ENCODE results near the gene UBE2D2.
"Not testable (repeated sequence)": the region's sequence is repeated elsewhere in the genome, so short reads cannot be mapped to it uniquely, and the experiment has no call there.

UBE2D2 gene

DNA sequence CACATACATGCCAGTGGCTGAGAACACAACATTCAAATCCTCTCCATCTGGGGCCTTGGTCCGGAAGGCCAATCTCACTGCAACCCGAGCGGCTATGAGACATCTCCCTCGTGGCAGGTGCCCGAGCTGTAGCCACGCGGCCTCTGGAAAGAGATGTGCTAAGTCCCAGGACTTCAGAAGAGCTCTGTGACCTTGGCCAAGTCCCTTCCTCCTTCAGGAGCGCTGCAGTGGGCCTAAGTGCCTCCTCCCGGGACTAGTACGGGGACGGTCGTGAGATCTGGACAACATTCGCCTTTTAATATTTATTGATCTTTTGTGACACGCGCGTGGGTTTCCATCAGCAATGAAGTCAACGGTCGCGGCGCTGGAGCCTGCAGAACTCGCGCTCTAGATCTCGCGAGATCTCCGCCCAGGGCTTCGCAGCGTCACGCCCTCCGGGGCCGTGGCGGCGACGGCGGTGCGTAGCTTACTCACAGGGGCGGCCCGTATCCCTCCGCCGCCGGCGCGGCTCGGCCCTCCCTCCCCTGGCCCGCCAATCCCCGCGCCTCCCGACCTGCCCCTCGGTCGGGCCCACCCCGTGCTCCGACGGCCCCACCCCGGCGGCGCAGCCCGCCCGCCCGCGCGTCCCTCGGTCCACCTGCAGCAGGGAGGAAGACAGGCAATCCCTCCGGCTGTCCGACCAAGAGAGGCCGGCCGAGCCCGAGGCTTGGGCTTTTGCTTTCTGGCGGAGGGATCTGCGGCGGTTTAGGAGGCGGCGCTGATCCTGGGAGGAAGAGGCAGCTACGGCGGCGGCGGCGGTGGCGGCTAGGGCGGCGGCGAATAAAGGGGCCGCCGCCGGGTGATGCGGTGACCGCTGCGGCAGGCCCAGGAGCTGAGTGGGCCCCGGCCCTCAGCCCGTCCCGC is at the start of gene UBE2D2:
Gene UBE2D2 (plus strand): TSS at position 588 of the 903 bp plus-strand sequence. CDS start 453 bp downstream, outside the sequence.
- peak; percentile 99 for DNase-seq (ENCODE audit: low read depth)
- TF ChIP-seq, protein P1, sequence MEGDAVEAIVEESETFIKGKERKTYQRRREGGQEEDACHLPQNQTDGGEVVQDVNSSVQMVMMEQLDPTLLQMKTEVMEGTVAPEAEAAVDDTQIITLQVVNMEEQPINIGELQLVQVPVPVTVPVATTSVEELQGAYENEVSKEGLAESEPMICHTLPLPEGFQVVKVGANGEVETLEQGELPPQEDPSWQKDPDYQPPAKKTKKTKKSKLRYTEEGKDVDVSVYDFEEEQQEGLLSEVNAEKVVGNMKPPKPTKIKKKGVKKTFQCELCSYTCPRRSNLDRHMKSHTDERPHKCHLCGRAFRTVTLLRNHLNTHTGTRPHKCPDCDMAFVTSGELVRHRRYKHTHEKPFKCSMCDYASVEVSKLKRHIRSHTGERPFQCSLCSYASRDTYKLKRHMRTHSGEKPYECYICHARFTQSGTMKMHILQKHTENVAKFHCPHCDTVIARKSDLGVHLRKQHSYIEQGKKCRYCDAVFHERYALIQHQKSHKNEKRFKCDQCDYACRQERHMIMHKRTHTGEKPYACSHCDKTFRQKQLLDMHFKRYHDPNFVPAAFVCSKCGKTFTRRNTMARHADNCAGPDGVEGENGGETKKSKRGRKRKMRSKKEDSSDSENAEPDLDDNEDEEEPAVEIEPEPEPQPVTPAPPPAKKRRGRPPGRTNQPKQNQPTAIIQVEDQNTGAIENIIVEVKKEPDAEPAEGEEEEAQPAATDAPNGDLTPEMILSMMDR (conservative IDR thresholded peaks at IDR 0.05; ENCODE audit: low read length) = no peak
- peak within 1 kb of the TSS; percentile 83 for H3K4me3 ChIP-seq (ENCODE audit: low read length)

DNA sequence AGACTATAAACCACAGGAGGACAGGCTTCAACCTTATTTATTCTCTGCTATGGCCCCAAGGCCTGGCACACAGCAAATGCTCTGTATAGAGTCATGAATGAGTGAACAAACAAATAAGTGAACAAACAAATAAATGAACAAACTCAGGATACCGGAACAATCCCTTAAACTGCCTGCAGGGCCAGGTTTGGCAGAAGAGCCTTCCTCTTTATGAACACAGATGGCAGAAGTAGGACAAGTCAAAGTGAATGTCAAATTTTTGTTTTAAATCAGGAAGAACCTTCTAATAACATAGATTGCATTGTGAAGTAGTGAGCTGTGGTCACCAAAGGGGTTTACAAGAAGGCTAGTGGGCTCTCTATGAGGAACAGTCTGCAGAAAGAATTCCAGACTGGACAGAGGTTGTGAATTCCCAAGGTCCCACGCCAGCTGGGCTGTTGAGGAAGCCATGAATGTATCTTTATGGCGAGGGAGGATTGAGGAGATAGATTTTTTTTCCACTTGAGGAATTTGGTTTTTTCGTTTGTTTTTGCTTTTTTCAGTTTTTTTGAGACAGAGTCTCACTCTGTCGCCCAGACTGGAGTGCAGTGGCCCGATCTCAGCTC is 48.3 kb upstream of the UBE2D2 start:
- H3K4me3 ChIP-seq (ENCODE audit: low read length) = no peak overlapping the region
- DNase-seq (ENCODE audit: low read depth) = no peak
- TF ChIP-seq, protein P1 (conservative IDR thresholded peaks at IDR 0.05; ENCODE audit: low read length) = 0 out of 2 replicates have a peak, but pooled peaks have one; percentile 4

DNA sequence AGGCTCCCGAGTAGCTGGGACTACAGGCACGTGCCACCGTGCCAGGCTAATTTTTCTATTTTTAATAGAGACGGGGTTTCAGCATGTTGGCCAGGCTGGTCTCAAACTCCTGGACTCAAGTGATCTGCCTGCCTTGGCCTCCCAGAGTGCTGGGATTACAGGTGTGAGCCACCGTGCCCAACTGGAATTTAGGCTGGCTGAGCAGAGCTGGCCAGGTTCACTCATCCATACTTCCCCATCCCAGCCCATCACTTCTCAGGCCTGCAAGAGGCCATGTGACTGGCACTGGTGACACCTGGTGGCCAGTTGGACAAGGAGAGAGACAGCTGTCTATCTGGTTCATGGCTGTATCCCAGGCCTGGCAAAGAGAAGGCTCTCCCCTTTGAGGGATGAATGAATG is 47.7 kb upstream of the UBE2D2 start:
- TF ChIP-seq, protein P1 (conservative IDR thresholded peaks at IDR 0.05; ENCODE audit: low read length) = peak; percentile 79
- not testable (repeated sequence) for H3K4me3 ChIP-seq (ENCODE audit: low read length)
- peak; percentile 77 for DNase-seq (ENCODE audit: low read depth)

DNA sequence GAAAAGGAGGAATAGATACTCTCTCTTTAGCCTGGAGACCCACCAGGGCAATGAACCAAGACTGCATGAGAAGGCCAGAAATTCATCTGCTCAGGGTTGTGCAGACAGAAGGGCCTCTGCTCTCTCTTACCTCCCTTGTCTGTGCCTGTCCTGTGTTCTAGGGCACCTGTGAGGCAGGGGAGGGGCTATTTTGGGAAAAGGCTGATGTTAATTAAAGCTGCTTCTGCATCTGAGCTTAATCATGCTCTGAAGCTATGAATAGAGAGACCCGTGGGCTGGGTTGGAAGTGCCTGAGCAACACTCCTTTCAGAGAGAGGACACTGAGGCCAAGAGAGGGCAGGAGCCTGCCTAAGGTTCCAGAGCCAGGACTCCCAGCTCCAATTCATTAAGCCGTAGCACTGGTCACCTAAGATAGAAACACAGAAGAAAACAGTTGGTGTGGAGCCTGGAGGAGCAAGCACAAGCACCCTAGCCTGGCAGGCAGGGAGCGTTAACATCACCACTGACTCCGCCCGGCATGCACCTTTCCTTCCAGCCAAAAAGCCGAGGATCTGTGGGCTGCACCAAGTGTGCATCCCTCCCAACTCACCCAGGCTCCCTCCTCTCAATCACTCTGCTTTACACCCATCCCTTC is 47.2 kb upstream of the UBE2D2 start:
- no peak for DNase-seq (ENCODE audit: low read depth)
- TF ChIP-seq, protein P1 (conservative IDR thresholded peaks at IDR 0.05; ENCODE audit: low read length) = no peak
- H3K4me3 ChIP-seq (ENCODE audit: low read length) = no peak overlapping the region

DNA sequence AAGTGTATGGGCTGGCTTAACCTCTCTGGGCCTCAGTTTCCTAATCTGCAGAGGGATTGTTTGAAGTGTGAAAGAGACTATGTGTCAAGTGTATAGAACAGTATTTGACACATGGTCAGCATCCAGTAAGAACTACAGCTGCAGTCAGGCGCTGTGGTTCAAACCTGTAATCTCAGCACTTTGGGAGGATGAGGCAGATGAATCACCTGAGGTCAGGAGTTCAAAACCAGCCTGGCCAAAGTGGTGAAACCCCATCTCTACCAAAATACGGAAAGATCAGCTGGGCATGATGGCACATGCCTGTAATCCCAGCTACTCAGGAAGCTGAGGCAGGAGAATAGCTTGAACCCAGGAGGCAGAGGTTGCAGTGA is 46.7 kb upstream of the UBE2D2 start:
- TF ChIP-seq, protein P1 (conservative IDR thresholded peaks at IDR 0.05; ENCODE audit: low read length) = no peak
- no peak for DNase-seq (ENCODE audit: low read depth)
- no peak overlapping the region for H3K4me3 ChIP-seq (ENCODE audit: low read length)

DNA sequence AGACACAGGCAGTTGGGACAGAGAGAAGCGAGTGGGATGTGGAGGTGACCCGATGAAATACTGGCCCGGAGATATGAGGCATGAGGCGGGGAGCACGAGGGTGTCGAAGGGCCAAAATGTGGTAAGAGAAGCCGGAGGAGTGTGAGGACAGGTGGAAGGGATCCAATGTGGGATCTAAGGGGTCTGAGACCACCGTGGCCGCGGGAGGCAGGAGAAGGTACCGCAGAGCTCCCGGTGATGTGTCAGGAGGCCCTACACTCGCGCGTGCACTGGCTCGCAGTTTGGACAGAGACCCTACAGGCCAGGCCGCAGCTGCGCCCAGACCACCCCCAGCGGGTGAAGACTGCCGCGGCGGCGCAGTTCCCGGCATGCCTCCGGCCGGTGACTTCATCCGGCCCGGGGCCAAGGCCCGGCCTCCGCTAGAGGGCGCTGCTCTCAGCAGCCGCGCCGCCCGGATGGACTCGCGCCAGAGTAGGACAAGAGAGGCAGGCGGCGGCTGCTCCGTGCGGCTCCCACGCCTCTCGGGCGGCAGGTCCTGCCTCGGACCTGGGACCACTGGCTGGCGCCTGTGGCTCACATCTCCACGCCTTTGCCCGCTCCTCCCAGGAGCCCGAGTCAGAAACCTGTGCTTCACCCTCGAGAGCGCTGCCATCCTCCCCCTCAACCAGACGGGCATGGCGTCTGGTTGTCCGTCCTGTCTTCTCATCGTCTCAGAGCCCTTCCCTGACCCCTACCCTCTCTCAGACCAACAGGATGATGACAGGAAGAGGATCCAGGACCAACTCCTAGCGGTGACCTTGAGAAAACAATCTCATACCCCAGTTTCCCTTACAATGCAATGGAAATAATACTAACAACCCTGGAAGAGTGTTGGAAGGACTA is 43.2 kb upstream of the UBE2D2 start:
- peak overlapping the region; percentile 61 for H3K4me3 ChIP-seq (ENCODE audit: low read length)
- TF ChIP-seq, protein P1 (conservative IDR thresholded peaks at IDR 0.05; ENCODE audit: low read length) = peak; percentile 71
- peak; percentile 79 for DNase-seq (ENCODE audit: low read depth)
